ENCODE results near the gene HAND2.
A peak's percentile ranks its signal among the peaks of the same experiment; 100 is the strongest.

Gene HAND2

DNA sequence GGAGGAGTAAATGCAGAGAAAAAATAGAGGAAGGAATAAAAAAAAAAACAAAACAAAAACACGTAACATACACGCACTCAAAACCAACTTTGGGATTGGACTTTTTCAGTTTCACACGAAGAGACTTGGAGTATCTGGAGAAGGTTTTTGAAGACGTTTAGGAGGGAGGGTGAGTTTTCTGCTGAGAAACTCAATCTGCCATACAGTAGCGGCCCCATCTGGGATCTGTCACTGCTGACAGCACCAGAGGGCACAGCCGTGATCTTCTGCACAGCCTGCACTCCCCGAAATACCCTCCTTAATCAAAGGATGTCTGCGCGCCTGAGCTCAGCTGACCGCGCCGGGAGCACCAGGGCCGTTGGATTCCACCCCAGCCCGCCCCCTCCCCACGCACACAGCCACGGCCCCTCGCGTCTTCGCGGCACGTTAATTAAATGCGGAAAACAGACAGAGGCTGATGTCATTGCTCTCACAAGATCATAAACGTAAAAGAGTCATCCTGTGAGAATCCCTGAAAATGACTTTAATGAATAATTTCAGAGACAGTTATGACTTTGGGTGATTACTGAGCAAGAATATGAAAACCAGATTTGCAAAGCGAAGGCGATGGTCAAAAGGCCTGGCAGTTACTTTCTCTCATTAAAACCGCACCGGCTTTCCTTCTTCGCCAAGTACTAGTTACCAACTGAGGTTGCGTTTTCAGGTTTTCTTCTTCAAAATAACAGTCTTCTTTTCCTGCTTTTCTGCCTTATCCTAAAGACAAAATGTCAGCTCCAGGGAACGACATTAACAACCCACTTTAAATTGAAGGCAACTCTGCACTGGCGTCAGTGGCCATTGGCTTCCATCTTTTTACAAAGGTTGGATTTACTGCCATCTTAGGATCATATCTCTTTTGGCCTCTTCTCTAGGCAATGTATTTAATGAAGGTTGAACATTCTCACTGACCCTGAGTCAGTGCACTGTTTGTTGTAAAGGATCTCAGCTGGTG, 10.6 kb downstream of the HAND2 start:
- no peak for DNase-seq

DNA sequence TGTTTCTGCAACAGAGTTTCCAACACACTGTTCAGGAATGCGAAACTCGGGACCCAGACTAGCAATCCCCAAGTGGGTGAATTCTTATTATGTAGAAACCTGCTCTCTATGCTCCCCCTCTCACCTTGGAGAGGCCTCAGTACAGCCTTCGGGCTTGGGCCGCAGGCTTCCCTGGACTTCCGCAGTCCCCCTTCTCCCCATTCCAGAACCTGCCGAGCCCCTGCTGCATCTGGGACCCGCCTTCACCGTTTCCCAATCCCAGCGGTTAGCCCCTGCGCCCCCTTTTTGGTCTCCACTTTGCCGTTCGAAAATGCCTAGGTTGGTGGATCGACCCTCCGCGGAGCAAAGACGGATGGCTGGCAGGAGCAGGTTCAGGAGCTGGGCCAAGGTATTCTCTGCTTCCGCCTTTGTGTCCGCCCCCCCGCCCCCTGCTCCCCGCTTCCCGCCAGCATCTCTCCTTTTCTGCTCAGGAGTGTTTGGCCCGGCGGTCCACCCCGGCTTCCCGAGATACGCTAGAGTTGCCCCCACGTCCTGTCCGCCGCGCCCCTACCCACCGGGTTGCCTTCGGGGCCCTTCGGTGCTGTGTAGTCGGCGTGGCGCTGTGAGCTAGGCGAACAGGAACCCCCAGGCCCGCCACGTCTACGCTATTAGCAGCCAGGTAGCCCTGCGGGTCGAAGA, 11.5 kb downstream of the HAND2 start:
- DNase-seq = no peak

DNA sequence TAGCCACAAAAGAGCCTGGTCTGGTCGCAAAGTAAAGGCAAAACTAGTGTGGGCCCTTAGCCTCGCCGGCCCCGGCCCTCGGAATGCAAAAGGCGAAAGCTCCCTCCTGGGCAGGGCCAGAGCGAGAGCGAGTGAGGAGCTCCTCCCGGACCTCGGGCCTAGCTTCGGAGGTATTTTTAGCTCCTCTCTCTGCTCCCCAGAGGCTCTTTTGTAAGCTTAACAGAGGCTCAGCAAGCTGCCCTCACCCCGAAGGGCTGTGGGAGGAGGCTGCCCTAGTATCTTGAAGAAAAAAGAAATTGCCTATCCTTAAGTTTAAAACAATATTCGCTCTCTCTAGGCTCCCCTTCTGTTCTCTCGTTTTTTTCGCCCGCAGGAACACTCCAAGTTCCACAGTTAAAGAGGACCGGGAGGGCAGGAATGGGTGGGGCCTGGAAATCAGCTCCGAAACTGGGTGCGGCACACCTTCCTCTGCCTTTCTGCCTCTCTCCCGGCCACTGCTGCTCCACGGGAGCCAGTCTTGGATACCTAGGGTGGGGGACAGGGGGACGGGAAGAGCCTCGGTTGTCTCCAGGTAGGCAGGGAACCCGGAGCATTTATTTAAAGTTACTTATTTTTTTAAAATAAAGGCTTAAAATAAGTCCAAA, 12.1 kb downstream of the HAND2 start:
- no peak for DNase-seq

DNA sequence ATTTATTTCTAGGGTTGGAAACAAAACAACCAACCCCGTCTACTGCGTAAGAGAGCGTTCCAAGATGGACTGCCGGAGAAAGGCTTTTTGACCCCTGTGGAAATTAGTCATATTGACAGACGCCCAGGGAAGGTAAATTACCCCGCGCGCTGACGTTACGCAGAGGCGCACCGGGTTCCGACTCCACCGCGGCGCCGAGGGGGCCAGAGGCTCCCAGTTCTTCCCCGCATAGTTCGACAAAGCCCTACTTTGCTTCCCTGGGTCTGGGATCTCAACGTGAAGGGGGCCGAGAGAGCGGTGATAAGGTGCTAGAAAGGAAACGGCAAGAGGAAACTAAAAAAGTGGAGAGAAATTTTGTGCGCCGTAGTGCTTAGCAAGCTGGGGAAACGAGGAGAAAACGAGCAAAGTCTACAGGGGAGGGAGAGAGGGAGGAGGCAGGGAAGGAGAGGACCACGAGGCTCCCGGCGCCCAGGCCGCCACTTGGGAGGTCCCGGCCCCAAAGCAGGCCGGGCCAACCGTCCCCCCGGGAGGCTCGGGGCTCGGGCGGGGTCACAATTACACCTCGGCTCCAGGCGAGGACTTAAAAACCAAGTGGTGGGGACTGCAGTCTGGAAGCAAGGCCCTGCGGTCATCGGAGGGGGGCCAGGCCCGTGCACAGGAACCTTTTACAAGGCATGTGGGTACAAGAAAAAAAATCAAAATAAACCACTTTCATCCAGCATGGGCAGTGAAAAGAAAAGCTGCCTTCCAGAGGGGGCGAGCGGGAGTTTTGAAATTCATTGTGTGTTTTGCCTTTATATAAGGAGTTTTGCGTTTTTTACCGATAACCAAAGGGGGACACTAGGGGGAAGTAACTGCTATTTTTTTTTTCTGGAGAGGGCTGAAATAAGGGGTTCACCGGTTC, 13.2 kb downstream of the HAND2 start:
- DNase-seq = no peak

- no peak for DNase-seq
Measured at GRCh38 chr4:173515458-173515857, 14.6 kb downstream of the HAND2 start.

- no peak for DNase-seq
Measured at GRCh38 chr4:173514641-173515217, 15.3 kb downstream of the HAND2 start.

DNA sequence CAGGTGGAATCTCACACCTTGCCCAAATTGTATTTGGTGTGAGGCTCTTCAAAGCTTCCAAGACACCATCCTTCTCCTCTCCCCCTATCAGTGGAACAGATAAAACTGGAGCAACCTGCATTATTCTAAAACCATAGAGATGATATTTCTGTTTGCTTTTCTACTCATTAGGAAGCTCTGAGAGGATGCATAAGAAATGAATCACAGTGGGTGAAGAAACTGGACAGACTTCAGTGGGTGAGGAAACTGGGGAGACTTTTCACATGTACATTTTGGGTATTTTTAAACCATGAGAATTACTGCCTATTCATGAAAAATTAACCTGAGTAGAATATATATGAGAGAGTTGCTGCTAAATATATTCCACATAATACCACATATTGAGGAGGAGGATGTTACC, 16.4 kb downstream of the HAND2 start:
- DNase-seq = no peak

GRCh38 chr4:173511787-173512361, 18.2 kb downstream of the HAND2 start:
- DNase-seq = no peak

DNA sequence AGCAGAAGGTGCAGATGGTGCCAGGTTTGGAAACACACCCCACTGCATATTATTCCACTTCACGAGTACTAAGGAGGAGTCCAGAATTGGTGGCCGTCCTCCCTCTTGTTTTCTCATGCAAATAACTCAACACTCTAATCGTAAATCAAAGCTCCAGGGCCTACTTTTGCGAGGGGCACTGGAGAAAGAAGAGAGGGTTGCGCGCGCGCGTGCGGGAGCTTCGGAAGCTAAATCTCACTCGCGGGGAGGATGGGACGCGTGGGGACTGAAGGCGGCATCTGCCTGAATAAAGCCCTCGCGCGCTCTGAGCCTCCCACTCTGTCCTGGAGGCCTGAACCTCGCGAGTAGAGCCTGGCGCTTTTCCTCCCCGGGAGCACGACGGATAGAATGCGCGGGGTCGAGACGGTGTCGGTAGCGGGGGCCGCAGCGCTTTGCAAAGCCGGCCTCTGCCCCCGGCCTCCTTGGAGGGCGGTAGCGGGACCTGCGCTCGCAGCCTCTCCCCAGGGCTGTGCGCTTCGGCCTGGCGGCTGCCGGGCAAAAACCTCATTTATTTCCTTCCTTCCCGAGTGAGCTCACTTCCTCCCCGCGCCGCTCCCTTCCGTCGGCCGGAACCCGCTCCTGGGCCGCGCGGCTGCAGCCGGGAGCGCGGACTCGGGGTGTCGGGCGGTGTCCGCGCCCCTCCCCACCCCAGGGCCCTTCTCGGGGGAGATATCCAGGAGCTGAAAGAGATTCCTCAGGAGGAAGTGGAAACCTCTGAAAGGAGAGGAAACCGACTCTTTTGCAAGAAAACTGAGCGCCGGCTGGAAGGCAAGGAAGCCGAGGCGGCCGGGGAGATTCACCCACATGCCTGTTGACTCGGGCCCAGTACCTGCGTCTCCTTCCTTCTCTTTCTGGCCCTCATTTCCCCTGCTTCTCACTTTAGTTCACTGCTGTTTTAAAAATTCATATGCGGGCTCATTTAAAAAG, 20.7 kb downstream of the HAND2 start:
- DNase-seq = no peak

GRCh38 chr4:173508386-173509035, 21.5 kb downstream of the HAND2 start:
- DNase-seq = no peak

- DNase-seq = no peak
Measured at GRCh38 chr4:173507471-173508385, 22.3 kb downstream of the HAND2 start.

DNA sequence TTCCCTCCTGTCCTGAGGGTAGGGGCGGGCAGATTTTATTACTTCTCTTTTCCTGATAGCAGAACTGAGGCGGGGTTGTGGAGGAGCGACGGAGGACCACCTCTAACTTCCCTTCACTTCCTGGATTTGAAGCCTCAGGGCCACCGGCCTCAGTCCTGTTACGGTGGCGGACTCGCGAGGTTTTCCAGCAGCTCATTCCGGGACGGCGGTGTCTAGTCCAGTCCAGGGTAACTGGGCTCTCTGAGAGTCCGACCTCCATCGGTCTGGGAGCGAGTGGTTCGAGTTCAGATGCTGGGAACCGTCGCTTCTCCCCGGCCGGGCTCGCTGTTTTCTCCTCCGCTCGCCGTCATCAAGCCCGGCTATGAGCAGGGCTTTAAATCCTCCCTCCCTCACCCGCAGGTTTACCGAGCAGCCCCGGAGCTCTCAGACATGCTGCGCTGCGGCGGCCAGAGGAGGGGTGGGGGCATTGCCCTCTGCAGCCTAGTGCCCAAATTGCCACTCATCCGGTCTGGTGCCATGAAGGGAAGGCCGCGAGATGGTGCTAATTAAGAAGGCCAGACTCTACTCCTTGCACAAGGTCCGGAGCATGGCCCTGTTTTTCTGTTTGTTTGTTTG, 23.3 kb downstream of the HAND2 start:
- no peak for DNase-seq

GRCh38 chr4:173505924-173506518, 24.0 kb downstream of the HAND2 start:
- peak; percentile 21 for DNase-seq

DNA sequence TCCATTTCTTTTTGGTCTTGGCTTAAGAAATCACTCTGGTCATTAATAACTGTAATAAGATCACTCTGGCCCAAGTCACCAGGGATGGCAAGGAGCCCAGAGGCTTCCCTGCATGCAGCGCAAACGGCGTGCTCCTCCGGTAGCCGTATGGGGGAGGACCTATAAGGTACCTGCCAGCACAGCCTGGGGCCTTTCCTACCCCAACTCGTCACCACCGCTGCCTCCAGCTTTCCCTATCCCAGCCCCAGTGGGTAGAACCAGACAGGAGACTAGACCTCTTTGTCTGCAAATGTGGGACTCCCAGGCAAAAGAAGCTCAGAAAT, 25.9 kb downstream of the HAND2 start:
- DNase-seq = no peak

GRCh38 chr4:173503330-173504180, 26.5 kb downstream of the HAND2 start:
- no peak for DNase-seq

DNA sequence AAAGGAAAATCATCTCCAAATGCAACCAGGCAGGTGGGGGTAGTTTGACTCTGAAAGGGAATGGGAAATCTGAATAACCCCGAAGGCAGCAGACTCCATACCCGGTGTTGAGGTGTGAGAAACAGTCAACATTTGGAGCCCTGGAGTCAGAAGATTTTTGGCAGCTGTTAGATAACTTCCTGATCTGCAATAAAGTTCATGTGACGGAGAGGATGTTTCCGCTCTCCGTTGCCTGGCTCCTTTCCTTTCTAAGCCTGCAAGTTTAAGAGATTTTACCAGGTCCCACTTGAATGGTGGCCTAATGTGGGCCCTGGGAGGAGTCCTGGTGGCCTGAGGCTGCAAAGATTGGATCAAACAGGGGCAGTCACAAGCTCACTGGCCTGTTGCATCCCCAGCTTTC, 27.7 kb downstream of the HAND2 start:
- no peak for DNase-seq

DNA sequence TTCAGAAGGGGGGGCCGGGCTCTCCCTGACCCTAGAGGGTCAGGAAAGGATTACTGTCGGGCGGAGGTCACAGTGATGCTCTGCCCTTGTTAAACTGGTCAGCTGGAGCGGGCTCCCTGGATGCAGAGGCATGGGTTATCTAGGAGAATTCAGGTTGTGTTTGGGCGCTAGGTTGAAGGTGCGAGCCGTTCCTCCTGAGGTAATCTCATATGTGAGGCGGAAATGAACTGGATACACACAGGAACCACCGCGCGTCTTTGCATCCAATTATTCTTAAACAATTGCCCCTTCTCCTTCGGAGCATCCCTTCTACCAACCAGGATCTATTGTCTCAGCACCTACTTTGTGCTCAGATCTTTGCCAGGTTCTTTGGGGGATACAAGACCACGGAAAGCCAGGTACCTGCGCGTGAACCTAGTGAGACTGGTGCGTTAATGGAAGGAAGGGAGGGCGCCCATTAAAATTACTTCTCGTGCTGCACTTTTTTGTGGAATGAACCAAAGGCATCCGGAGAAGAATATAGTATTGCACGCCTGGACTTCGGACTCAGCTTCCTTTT, 28.4 kb downstream of the HAND2 start:
- DNase-seq = no peak

All from NCI-H345 (cell line).